CD8-positive, alpha-beta memory T cell (primary cell): Measurements from ENCODE around the gene FBH1. TPM values are rescaled to one million over a fixed set of nuclear protein-coding genes. Genes with fewer than 3 reads are reported as not detected.
A peak's percentile ranks its signal among the peaks of the same experiment; 100 is the strongest.

ENCODE experiments used
- CTCF ChIA-PET: fragments of 350-600 bp; sonication (Branson Sonifier 250); formaldehyde crosslinking; loops from one replicate; lab custom pipeline; 2021; ENCODE audit warnings: antibody characterized with exemption; lab: Charles Lee
- POLR2A ChIA-PET: fragments of 350-600 bp; sonication (Branson Sonifier 250); formaldehyde crosslinking; loops from one replicate; lab custom pipeline; 2021; ENCODE audit warnings: antibody characterized with exemption; lab: Charles Lee
- DNase-seq, 5 donors: peaks; one replicate each; pipeline versions ENCODE4 v3.0.0 to v3.0.0-alpha.2; 2020 to 2022; ENCODE audit warnings: mixed read lengths in 1 of 5
- H3K27ac ChIP-seq: one replicate; pipeline ENCODE4 v1.7.0; 2013; ENCODE audit warnings: low read depth, mild to moderate bottlenecking, low read length, moderate library complexity
- H3K27me3 ChIP-seq: 2 replicates; pipeline ENCODE4 v1.7.0; 2013; ENCODE audit warnings: low read length, mild to moderate bottlenecking; ENCODE audit not compliant: insufficient read depth, poor library complexity, severe bottlenecking
- H3K36me3 ChIP-seq: 2 replicates; pipeline ENCODE4 v1.7.0; 2013; ENCODE audit warnings: mild to moderate bottlenecking, low read length, moderate library complexity; ENCODE audit not compliant: insufficient read depth
- H3K4me1 ChIP-seq: 2 replicates; pipeline ENCODE4 v1.7.0; 2013; ENCODE audit warnings: mild to moderate bottlenecking, low read length, moderate library complexity; ENCODE audit not compliant: insufficient read depth
- H3K4me3 ChIP-seq: 2 replicates; pipeline ENCODE4 v1.7.0; 2013; ENCODE audit warnings: mild to moderate bottlenecking, low read length
- H3K9me3 ChIP-seq: 2 replicates; pipeline ENCODE4 v1.7.0; 2013; ENCODE audit warnings: mild to moderate bottlenecking, low read length
- H3K27ac Mint-ChIP-seq, 8 donors: one replicate each; pipeline ENCODE4 v1.8.0; 2020 to 2021; ENCODE audit warnings: mixed read lengths in 8 of 8, mild to moderate bottlenecking in 6 of 8, inconsistent platforms in 3 of 8, moderate library complexity in 3 of 8
- H3K27me3 Mint-ChIP-seq, 2 donors: one replicate each; pipeline ENCODE4 v1.8.0; 2020 to 2021; ENCODE audit warnings: mixed read lengths in 2 of 2, mild to moderate bottlenecking in 1 of 2, moderate library complexity in 1 of 2
- H3K36me3 Mint-ChIP-seq, 3 donors: one replicate each; pipeline ENCODE4 v1.8.0; 2020 to 2021; ENCODE audit warnings: mixed read lengths in 3 of 3, inconsistent platforms in 1 of 3, mild to moderate bottlenecking in 1 of 3
- H3K4me1 Mint-ChIP-seq, 3 donors: one replicate each; pipeline ENCODE4 v1.8.0; 2020 to 2021; ENCODE audit warnings: mixed read lengths in 3 of 3, inconsistent platforms in 1 of 3, mild to moderate bottlenecking in 1 of 3
- H3K4me3 Mint-ChIP-seq, 7 donors: one replicate each; pipeline ENCODE4 v1.8.0; 2020 to 2021; ENCODE audit warnings: mixed read lengths in 7 of 7, mild to moderate bottlenecking in 6 of 7, moderate library complexity in 4 of 7, inconsistent platforms in 2 of 7
- H3K9me3 Mint-ChIP-seq, 5 donors: one replicate each; pipeline ENCODE4 v1.8.0; 2020 to 2022; ENCODE audit warnings: mixed read lengths in 5 of 5, mild to moderate bottlenecking in 3 of 5, moderate library complexity in 2 of 5, inconsistent platforms in 1 of 5
- polyA plus RNA-seq: library from polyadenylated mRNA; unstranded; fragments of 300-500 nt; fragmentation: Illumina TruSeq; gene quantifications from one replicate; pipeline ENCODE4 v1.2.3, GENCODE V29; 2021
- total RNA-seq, 2 experiments: library from RNA; stranded (reverse); gene quantifications; one replicate each; pipeline ENCODE4 v1.2.3, GENCODE V29; 2021

FBH1 gene
- total and polyA plus RNA-seq, 3 experiments from 2014 or later: 58.7 to 82.2 (median 59.3) TPM

- Mint-ChIP-seq H3K36me3 (peaks cover 3 to 57% (median 22%) of the 10 kb centered on the region in 3 donors), H3K27me3 (no peaks in the 10 kb centered on the region), H3K4me3 (no peak overlapping the region), H3K4me1 (peaks cover 14 to 60% (median 39%) of the 10 kb centered on the region in 3 donors), H3K27ac (no peak overlapping the region), H3K9me3 (peaks cover 0 to 9% (median 3%) of the 10 kb centered on the region in 5 donors)
- Histone ChIP-seq H3K4me3 (no peak overlapping the region), H3K9me3 (no peaks in the 10 kb centered on the region), H3K36me3 (no peaks in the 10 kb centered on the region), H3K4me1 (peaks cover 24% of the 10 kb centered on the region), H3K27me3 (no peaks in the 10 kb centered on the region), H3K27ac (no peak overlapping the region)
- ChIA-PET CTCF (no interaction called here), POLR2A (no interaction called here)
- DNase-seq: no peak
These were observed 8.1 kb downstream of the FBH1 start for GRCh38 chr10:5898163-5898562.

- ChIA-PET POLR2A (no interaction called here), CTCF (interaction anchor here (0.8 kb wide), 1 partner anchor 10 kb away, joined by 3 read pairs; the partner anchor contains the start of genes ANKRD16 and FBH1)
- H3K27ac Mint-ChIP-seq: no peak overlapping the region
- H3K4me3 Mint-ChIP-seq: no peak overlapping the region
- H3K9me3 ChIP-seq: no peaks in the 10 kb centered on the region
- no peak overlapping the region for H3K4me3 ChIP-seq
- H3K9me3 Mint-ChIP-seq: peaks cover 0 to 9% (median 3%) of the 10 kb centered on the region in 5 donors
- H3K27me3 Mint-ChIP-seq: no peaks in the 10 kb centered on the region
- peaks cover 4 to 49% (median 12%) of the 10 kb centered on the region in 3 donors for H3K36me3 Mint-ChIP-seq
- H3K4me1 ChIP-seq: peaks cover 15% of the 10 kb centered on the region
- H3K27ac ChIP-seq: no peak overlapping the region
- H3K4me1 Mint-ChIP-seq: peaks cover 9 to 54% (median 26%) of the 10 kb centered on the region in 3 donors
- no peaks in the 10 kb centered on the region for H3K27me3 ChIP-seq
- peaks cover 4% of the 10 kb centered on the region for H3K36me3 ChIP-seq
- no peak for DNase-seq
These were observed 10.2 kb downstream of the FBH1 start for GRCh38 chr10:5900247-5900646.

GRCh38 chr10:5902511-5903274 is 12.7 kb downstream of the FBH1 start:
- Histone ChIP-seq H3K4me3 (no peak overlapping the region), H3K27ac (no peak overlapping the region), H3K36me3 (peaks cover 8% of the 10 kb centered on the region), H3K4me1 (no peaks in the 10 kb centered on the region), H3K9me3 (no peaks in the 10 kb centered on the region), H3K27me3 (no peaks in the 10 kb centered on the region)
- Mint-ChIP-seq H3K36me3 (peaks cover 8 to 46% (median 10%) of the 10 kb centered on the region in 3 donors), H3K27me3 (no peaks in the 10 kb centered on the region), H3K4me1 (peaks cover 6 to 49% (median 23%) of the 10 kb centered on the region in 3 donors), H3K27ac (peak overlapping the region in 2 of 8 donors; percentile 8 to 23), H3K4me3 (no peak overlapping the region), H3K9me3 (peaks cover 0 to 5% (median 2%) of the 10 kb centered on the region in 5 donors)
- no peak for DNase-seq
- ChIA-PET CTCF (interaction anchor here (2.0 kb wide), 1 partner anchor 13 kb away, joined by 5 read pairs; the partner anchor contains the start of genes ANKRD16 and FBH1), POLR2A (no interaction called here)

GRCh38 chr10:5903563-5903962 is 13.5 kb downstream of the FBH1 start:
- no peak overlapping the region for H3K27ac ChIP-seq
- no peaks in the 10 kb centered on the region for H3K9me3 ChIP-seq
- H3K36me3 ChIP-seq: peaks cover 8% of the 10 kb centered on the region
- no peak overlapping the region for H3K4me3 ChIP-seq
- no peaks in the 10 kb centered on the region for H3K27me3 ChIP-seq
- no peaks in the 10 kb centered on the region for H3K27me3 Mint-ChIP-seq
- peaks cover 10 to 55% (median 30%) of the 10 kb centered on the region in 3 donors for H3K4me1 Mint-ChIP-seq
- peak overlapping the region in 1 of 8 donors; percentile 70 for H3K27ac Mint-ChIP-seq
- ChIA-PET CTCF (interaction anchor here (2.0 kb wide), 1 partner anchor 14 kb away, joined by 5 read pairs; the partner anchor contains the start of genes ANKRD16 and FBH1), POLR2A (no interaction called here)
- peaks cover 8 to 47% (median 13%) of the 10 kb centered on the region in 3 donors for H3K36me3 Mint-ChIP-seq
- H3K4me1 ChIP-seq: no peaks in the 10 kb centered on the region
- no peak for DNase-seq
- peaks cover 0 to 2% (median 0%) of the 10 kb centered on the region in 5 donors for H3K9me3 Mint-ChIP-seq
- H3K4me3 Mint-ChIP-seq: no peak overlapping the region

GRCh38 chr10:5904227-5904626 is 14.2 kb downstream of the FBH1 start:
- CTCF ChIA-PET: no interaction called here
- no peak for DNase-seq
- Mint-ChIP-seq H3K36me3 (peaks cover 13 to 50% (median 15%) of the 10 kb centered on the region in 3 donors), H3K4me3 (no peak overlapping the region), H3K27me3 (no peaks in the 10 kb centered on the region), H3K4me1 (peaks cover 10 to 48% (median 27%) of the 10 kb centered on the region in 3 donors), H3K9me3 (peaks cover 0 to under 1% (median 0%) of the 10 kb centered on the region in 5 donors), H3K27ac (peak overlapping the region in 2 of 8 donors; percentile 70 to 76)
- POLR2A ChIA-PET: no interaction called here
- Histone ChIP-seq H3K27ac (no peak overlapping the region), H3K9me3 (no peaks in the 10 kb centered on the region), H3K27me3 (no peaks in the 10 kb centered on the region), H3K4me1 (no peaks in the 10 kb centered on the region), H3K36me3 (peaks cover 14% of the 10 kb centered on the region), H3K4me3 (no peak overlapping the region)

GRCh38 chr10:5905854-5906507 is 15.9 kb downstream of the FBH1 start:
- ChIA-PET POLR2A (no interaction called here), CTCF (no interaction called here)
- Mint-ChIP-seq H3K9me3 (no peaks in the 10 kb centered on the region), H3K4me3 (no peak overlapping the region), H3K36me3 (peaks cover 13 to 64% (median 18%) of the 10 kb centered on the region in 3 donors), H3K4me1 (peaks cover 10 to 41% (median 25%) of the 10 kb centered on the region in 3 donors), H3K27ac (peak overlapping the region in 1 of 8 donors; percentile 74), H3K27me3 (no peaks in the 10 kb centered on the region)
- no peak overlapping the region for H3K4me3 ChIP-seq
- no peak for DNase-seq
- no peaks in the 10 kb centered on the region for H3K9me3 ChIP-seq
- H3K27me3 ChIP-seq: no peaks in the 10 kb centered on the region
- H3K27ac ChIP-seq: no peak overlapping the region
- H3K4me1 ChIP-seq: no peaks in the 10 kb centered on the region
- H3K36me3 ChIP-seq: peaks cover 32% of the 10 kb centered on the region

GRCh38 chr10:5906651-5907050 is 16.6 kb downstream of the FBH1 start:
- no peaks in the 10 kb centered on the region for H3K9me3 Mint-ChIP-seq
- Histone ChIP-seq H3K4me1 (no peaks in the 10 kb centered on the region), H3K27me3 (no peaks in the 10 kb centered on the region), H3K36me3 (peaks cover 39% of the 10 kb centered on the region), H3K27ac (no peak overlapping the region), H3K4me3 (no peak overlapping the region), H3K9me3 (no peaks in the 10 kb centered on the region)
- peaks cover 13 to 71% (median 21%) of the 10 kb centered on the region in 3 donors for H3K36me3 Mint-ChIP-seq
- H3K4me1 Mint-ChIP-seq: peaks cover 11 to 41% (median 25%) of the 10 kb centered on the region in 3 donors
- H3K27ac Mint-ChIP-seq: peak overlapping the region in 3 of 8 donors; percentile 38 to 84 (median 61)
- no peak for DNase-seq
- no peaks in the 10 kb centered on the region for H3K27me3 Mint-ChIP-seq
- ChIA-PET CTCF (no interaction called here), POLR2A (no interaction called here)
- H3K4me3 Mint-ChIP-seq: peak overlapping the region in 1 of 7 donors; percentile 40
